Islet precursor cell (in vitro differentiated cells): ENCODE measurements around the gene IFI35.
"Not testable (repeated sequence)": the region's sequence is repeated elsewhere in the genome, so short reads cannot be mapped to it uniquely, and the experiment has no call there.

ENCODE experiments used
- DNase-seq: peaks from one replicate; pipeline ENCODE4 v3.0.0-alpha.2; 2018

IFI35 gene

DNA sequence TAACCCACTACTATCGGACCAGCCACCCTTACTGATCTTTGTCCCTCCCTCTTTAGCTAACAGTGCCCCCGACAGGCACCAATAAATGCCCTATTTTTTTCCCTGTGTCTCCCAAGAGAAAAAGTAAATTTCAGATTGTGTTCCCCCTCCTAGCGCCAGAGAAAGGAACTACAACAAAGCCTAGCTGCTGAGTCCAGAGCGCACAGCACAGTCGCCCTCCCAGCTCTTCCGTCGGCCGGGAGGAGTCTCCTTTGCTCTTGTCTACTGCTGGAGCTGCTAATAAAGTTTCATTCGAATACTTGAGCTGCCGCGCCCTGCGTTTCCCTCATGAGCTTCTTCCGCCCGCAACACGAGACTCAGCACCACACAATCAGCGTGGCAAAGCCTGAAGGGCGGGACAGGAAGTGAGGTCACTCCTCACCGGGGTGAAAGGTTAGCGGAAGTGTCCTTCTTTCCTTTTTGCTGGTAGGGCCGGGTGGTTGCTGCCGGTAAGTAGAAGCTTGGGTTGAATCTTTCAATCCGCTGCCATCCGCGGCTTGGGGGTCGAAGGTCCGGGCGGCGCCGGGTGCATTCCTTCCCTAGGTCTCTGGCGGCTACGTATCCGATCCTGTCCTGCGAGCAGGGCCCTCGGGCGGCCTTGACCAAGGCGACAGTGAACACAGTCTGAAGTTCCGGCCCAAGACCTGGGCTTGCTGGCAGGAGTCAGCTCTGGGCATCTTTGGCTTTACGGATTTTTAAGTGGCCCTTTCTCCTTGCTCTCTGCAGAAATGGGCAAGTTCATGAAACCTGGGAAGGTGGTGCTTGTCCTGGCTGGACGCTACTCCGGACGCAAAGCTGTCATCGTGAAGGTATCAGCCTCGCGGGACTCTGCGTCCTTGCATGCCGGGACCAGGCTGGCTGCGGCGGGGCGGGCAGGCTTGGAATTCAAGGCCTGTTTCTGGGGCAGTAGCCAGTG is 8.3 kb upstream of the IFI35 start, which contains the start of gene RPL27:
TSS of gene RPL27 (plus strand) at position 436 of the 955 bp plus-strand sequence. CDS start at position 768, 332 bp downstream.
- peak; percentile 100 for DNase-seq

DNA sequence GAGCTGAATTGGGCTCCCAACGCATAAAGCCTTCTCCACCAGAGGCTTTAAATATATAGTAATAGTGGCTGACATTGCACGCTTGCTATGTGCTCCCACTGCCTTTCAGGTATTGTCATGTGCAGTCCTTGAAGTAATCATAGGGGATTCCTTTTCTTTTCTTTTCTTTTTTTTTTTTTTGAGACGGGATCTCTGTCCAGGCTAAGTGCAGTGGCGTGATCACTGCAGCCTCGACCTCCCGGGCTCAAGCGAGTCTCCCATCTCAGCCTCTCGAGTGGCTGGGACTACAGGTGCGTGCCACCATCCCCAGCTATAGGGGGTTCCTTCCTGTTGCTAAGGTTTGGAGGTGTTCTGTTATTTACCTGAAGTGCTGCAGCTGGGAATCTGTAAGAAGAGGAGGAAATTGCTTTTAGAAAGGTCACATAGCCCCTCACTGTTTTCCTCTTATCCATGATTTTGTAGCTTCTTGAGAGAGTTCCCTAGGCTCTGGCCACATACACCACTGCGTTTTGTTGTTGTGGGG is 7.5 kb upstream of the IFI35 start:
- no peak for DNase-seq

DNA sequence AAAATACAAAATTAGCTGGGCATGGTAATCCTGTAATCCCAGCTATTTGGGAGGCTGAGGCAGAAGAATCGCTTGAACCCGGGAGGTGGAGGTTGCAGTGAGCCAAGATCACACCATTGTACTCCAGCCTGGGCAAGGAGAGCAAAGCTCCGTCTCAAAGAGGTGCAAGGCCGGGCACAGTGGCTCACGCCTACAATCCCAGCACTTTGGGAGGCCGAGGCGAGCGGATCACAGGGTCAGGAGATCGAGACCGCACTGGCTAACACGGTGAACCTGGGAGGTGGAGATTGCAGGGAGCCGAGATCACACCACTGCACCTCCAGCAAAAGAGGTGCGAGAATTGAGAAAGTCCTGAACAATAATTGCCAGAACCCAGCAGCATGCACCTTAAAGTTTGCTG is 5.7 kb upstream of the IFI35 start:
- not testable (repeated sequence) for DNase-seq

DNA sequence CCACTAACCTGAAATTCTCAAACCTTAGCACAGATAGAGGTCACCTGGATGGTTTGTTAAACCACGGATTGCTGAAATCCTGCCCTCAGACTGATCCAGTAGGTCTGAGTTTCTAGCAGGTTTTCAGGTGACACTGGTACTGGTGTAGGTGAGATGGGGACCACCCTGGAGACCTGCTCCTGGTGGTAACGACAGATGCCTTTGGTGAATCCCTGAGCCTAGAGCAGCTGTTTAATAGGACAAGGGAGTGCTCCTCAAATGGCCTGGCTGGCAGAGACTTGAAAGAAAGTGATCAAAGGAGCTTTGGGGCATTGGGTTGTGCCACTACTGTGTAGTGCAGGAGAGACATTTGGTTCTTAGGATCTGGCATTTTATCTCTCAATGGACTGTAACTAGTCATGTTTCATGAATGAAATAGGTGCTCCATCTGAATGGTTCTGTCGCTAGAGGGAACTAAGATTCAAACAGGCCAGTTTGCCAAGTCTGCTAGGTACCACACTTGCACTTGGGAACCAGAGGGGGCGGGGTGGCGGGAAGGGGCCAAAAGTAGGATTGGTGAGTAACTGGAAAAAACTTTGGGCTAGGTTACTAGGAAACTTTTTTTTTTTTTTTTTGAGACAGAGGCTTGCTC is 2.9 kb upstream of the IFI35 start:
- DNase-seq: peak; percentile 86

DNA sequence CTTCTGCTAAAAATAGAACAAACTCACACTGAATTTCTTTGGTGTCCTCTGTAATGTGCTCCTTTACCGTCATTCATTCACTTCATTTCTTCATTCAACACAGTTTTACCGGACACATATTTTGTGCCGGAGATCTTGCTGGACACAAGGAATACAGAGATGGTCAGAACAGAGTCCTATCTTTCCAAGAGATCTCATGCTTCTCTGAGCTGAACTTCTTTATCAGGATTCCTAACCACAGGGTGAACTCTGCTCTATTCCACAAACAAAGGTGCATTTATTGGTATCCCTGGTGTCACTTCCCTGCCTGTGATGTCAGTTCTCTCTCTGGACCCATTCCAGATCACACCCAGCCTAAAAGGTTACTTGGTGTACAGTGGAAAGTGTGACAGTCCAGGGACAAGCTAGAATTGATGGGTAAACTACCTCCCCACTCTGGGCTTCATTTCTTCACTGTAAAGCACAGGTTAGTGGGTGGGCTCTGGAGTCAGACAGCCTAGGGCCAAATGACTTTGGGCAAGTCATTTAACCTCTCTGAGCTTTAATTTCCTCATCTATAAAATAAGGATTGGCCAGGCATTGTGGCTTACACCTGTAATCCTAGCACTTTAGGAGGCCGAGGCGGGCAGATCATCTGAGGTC is 4.2 kb downstream of the IFI35 start:
- DNase-seq: peak; percentile 79

- DNase-seq: no peak
Measured at GRCh38 chr17:43011728-43012472, 5.3 kb downstream of the IFI35 start.

DNA sequence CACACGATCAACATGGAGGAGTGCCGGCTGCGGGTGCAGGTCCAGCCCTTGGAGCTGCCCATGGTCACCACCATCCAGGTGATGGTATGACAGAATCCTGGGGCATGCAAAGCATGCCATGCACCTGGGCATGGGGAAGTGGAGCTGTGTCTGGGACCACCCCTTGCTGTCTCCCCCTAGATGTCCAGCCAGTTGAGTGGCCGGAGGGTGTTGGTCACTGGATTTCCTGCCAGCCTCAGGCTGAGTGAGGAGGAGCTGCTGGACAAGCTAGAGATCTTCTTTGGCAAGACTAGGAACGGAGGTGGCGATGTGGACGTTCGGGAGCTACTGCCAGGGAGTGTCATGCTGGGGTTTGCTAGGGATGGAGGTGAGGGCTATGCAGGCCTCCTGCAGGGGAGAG is 6.7 kb downstream of the IFI35 start:
- DNase-seq: no peak

- no peak for DNase-seq
Measured at GRCh38 chr17:43014020-43014648, 7.5 kb downstream of the IFI35 start.

- DNase-seq: no peak
Measured at GRCh38 chr17:43014649-43015542, 8.3 kb downstream of the IFI35 start.

- DNase-seq: no peak
Measured at GRCh38 chr17:43015579-43015978, 9.0 kb downstream of the IFI35 start.

DNA sequence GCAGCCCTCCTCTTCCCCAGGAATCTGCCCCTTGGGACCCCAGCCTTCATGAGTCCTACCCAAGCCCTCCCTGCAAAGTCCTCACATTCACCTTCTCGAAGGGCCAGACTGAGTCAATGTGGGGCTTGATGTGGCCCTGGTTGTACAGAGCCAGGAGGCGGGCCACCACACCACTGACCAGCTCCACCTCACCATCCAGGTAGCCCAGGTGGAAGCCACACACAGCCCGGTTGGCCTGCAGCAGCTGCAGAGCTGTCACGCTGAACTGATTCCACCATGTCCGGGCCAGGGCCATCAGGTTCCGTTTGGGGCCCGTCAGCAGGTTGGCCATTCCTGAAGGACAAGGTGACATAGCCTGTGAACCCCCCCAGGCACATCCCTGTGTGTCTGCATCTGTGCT is 9.6 kb downstream of the IFI35 start:
- DNase-seq: no peak

DNA sequence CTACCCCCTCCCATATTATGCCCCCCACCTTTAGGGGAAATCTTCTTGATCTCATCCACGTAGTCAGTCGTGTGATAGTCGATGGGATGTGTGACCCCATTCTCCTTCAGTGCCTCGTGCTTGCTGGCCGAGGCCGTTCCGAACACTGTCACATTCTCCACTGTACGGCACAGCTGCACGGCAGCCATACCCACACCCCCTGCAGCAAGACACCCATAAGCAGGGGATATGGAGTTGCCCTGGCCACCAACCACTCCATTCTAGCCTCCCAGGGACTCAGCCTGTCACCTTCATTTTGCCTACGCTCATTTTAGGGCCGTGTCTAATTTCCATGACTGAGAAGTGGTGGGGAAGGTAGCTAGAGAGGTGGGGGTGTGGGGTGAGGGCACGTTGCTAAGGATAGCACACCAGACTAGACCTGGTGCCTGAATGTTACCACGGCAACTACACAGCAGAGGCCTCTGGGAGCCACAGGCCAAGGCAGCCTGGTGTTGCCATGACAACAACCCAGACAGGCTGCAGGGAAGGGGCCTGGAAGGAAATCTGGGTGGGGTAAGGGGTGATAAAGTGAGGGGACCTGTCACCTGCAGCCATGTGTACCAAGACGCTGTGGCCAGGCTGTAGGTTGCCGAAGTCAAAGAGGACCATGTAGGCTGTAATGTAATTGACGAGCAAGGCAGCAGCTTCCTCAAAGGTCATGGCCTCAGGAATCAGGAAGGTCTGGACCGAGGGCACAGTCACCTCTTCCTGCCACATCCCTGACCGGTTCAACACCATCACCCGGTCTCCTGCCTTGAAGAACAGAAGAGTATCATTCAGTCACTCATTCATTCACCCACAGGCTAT is 11.6 kb downstream of the IFI35 start:
- peak; percentile 81 for DNase-seq

GRCh38 chr17:43018932-43019331 is 12.3 kb downstream of the IFI35 start:
- DNase-seq: no peak

DNA sequence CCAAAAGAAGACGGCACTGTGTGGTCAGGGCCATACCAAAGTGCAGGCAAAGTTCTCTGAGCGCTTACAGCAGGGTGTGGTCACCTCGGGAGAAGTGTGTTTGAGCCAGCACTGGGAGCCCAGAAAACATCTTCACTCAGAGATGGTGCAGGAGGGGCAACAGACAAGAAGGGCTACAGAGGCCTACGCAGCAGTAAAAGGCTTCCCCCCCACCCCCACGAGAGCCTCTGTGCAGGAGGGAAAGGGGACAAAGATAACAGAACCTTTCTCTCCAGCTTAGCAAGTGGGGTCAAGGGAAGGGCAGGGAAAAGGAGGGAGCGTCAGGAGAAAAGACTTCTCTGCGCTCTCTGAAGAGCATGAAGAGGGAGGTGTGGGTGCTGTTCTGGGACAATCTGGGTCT is 12.8 kb downstream of the IFI35 start:
- DNase-seq: no peak

DNA sequence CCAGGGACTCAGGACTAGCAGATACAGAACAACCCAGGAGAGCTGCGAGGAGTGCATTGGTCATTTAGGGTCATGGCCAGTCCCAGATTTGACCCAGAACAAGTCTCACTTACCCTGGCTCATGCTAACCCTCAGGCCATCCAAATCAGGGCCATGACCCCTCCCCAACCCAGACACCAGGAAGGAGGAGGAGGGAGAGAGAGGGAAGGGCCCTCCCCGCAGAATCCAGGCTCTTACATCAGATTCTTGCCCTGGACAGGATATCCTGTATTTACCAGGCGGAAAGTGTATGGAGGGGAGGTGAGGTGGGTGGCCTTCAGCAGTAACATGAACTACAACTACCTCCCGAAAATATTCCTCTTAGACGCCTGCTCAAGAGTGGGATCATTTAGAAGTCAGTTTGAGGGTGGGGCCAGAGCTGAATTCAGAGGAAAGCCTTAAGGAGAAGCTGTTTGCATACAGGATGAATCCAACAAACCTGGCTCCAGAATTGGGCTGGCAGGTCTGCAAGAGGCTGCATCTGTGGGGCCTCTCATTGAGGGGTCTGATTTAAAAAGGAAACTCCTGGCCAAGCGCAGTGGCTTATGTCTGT is 13.5 kb downstream of the IFI35 start:
- peak; percentile 86 for DNase-seq

GRCh38 chr17:43020789-43021740 is 14.5 kb downstream of the IFI35 start:
- peak; percentile 95 for DNase-seq

- DNase-seq: peak; percentile 92
Measured at GRCh38 chr17:43021741-43022512, 15.3 kb downstream of the IFI35 start, which contains the start of gene VAT1. VAT1 (minus strand) TSS chr17:43022385; CDS start chr17:43022322, 63 bp downstream.
